Transverse colon (tissue), 3 donors: ENCODE data around the gene FABP2.
"Not testable (repeated sequence)": the region's sequence is repeated elsewhere in the genome, so short reads cannot be mapped to it uniquely, and the experiment has no call there.

ENCODE experiments used
- EP300 ChIP-seq: sonication (generic); formaldehyde crosslinking; IDR thresholded peaks from one replicate; pipeline ENCODE4 v1.6.1; 2017; ENCODE audit warnings: antibody characterized with exemption, low read depth
- POLR2A ChIP-seq: fragments of 450-650 bp; IDR thresholded peaks from one replicate; pipeline ENCODE4 v1.6.1; 2016; ENCODE audit warnings: antibody characterized with exemption, mild to moderate bottlenecking, moderate library complexity
- TF ChIP-seq, protein P1 (sequence below), 5 experiments: fragments of 200-600 bp in 3 of 5; fragments of 450-650 bp in 2 of 5; sonication (generic) in 3 of 5; IDR thresholded peaks; 1 replicate in 2 of 5; 2 replicates in 3 of 5; pipeline ENCODE4 v1.5.1; 2016 to 2017; ENCODE audit warnings: antibody characterized with exemption in 5 of 5, inconsistent platforms in 3 of 5, mild to moderate bottlenecking in 2 of 5, moderate library complexity in 1 of 5

GRCh38 chr4:119348169-119348568 lies 26.2 kb upstream of the FABP2 start:
- TF ChIP-seq, protein P1, sequence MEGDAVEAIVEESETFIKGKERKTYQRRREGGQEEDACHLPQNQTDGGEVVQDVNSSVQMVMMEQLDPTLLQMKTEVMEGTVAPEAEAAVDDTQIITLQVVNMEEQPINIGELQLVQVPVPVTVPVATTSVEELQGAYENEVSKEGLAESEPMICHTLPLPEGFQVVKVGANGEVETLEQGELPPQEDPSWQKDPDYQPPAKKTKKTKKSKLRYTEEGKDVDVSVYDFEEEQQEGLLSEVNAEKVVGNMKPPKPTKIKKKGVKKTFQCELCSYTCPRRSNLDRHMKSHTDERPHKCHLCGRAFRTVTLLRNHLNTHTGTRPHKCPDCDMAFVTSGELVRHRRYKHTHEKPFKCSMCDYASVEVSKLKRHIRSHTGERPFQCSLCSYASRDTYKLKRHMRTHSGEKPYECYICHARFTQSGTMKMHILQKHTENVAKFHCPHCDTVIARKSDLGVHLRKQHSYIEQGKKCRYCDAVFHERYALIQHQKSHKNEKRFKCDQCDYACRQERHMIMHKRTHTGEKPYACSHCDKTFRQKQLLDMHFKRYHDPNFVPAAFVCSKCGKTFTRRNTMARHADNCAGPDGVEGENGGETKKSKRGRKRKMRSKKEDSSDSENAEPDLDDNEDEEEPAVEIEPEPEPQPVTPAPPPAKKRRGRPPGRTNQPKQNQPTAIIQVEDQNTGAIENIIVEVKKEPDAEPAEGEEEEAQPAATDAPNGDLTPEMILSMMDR (IDR thresholded peaks at IDR 0.05): not testable (repeated sequence)
- TF ChIP-seq POLR2A, EP300: not testable (repeated sequence)
